Endothelial cell of umbilical vein (primary cell): ENCODE measurements around the gene MED29.
A peak's percentile ranks its signal among the peaks of the same experiment; 100 is the strongest.

Source experiments
- CTCF ChIP-seq, 2 donors: IDR thresholded peaks; 1 replicate in 1 of 2; 2 replicates in 1 of 2; pipeline ENCODE4 v1.5.1; 2011; ENCODE audit warnings: low read length in 2 of 2, mild to moderate bottlenecking in 2 of 2, moderate library complexity in 2 of 2, control low read depth in 1 of 2, inconsistent platforms in 1 of 2, low read depth in 1 of 2; ENCODE audit not compliant: insufficient read depth in 1 of 2; ENCODE audit errors: extremely low read depth in 1 of 2
- EZH2 ChIP-seq: IDR thresholded peaks from 2 replicates; pipeline ENCODE4 v1.6.1; 2012; ENCODE audit warnings: borderline replicate concordance, low read depth, mild to moderate bottlenecking, moderate library complexity, low read length, inconsistent platforms; ENCODE audit not compliant: severe bottlenecking
- FOS ChIP-seq: IDR thresholded peaks from 2 replicates; pipeline ENCODE4 v1.6.1; 2011; ENCODE audit warnings: mild to moderate bottlenecking, low read length, moderate library complexity, borderline replicate concordance; ENCODE audit not compliant: insufficient read depth
- JUN ChIP-seq: IDR thresholded peaks from 2 replicates; pipeline ENCODE4 v1.6.1; 2011; ENCODE audit warnings: borderline replicate concordance, low read depth; ENCODE audit not compliant: insufficient read length, insufficient read depth
- MAX ChIP-seq: IDR thresholded peaks from 2 replicates; pipeline ENCODE4 v1.6.1; 2011; ENCODE audit not compliant: insufficient read depth, insufficient read length
- MYC ChIP-seq: IDR thresholded peaks from one replicate; pipeline ENCODE4 v1.6.1; 2011; ENCODE audit warnings: mild to moderate bottlenecking, low read depth, low read length
- POLR2A ChIP-seq: IDR thresholded peaks from 2 replicates; pipeline ENCODE4 v1.6.1; 2012; ENCODE audit warnings: low read depth, mild to moderate bottlenecking, control low read depth, low read length
- POLR2AphosphoS5 ChIP-seq: IDR thresholded peaks from 2 replicates; pipeline ENCODE4 v1.6.1; 2012; ENCODE audit warnings: low read depth, mild to moderate bottlenecking, control low read depth, low read length, moderate library complexity; ENCODE audit not compliant: insufficient read depth

- TF ChIP-seq CTCF (IDR thresholded peaks at IDR 0.05; ENCODE audit: extremely low read depth in 1 of 2, insufficient read depth in 1 of 2, low read depth in 1 of 2, low read length in 2 of 2) (no peak), MYC (no peak), EZH2 (no peak), POLR2A (no peak), POLR2AphosphoS5 (peak; percentile 68), JUN (peak; percentile 99), MAX (peak; percentile 93), FOS (peak; percentile 94)
Observed at GRCh38 chr19:39430675-39431593, 39.8 kb downstream of the MED29 start.
